ENCODE data around the gene RRAS2.

RRAS2 gene

GRCh38 chr11:14335712-14336111 lies 23.3 kb downstream of the RRAS2 start:
- no peak for DNase-seq

GRCh38 chr11:14334893-14335292 lies 24.1 kb downstream of the RRAS2 start:
- no peak for DNase-seq

GRCh38 chr11:14334192-14334591 lies 24.8 kb downstream of the RRAS2 start:
- no peak for DNase-seq

- no peak for DNase-seq
These were observed 27.4 kb downstream of the RRAS2 start for GRCh38 chr11:14331476-14332136.

- DNase-seq = no peak
These were observed 28.1 kb downstream of the RRAS2 start for GRCh38 chr11:14330881-14331280.

- no peak for DNase-seq
These were observed 29.3 kb downstream of the RRAS2 start for GRCh38 chr11:14329702-14330101.

GRCh38 chr11:14327116-14327515 lies 31.9 kb downstream of the RRAS2 start:
- DNase-seq = no peak

GRCh38 chr11:14323118-14323676 lies 35.8 kb downstream of the RRAS2 start:
- DNase-seq = no peak

GRCh38 chr11:14322510-14322909 lies 36.5 kb downstream of the RRAS2 start:
- no peak for DNase-seq

- DNase-seq = no peak
These were observed 39.0 kb downstream of the RRAS2 start for GRCh38 chr11:14320020-14320419.

GRCh38 chr11:14318581-14318981 lies 40.4 kb downstream of the RRAS2 start:
- DNase-seq = no peak

- DNase-seq = no peak
These were observed 41.2 kb downstream of the RRAS2 start for GRCh38 chr11:14317659-14318325.

- DNase-seq = no peak
These were observed 43.9 kb downstream of the RRAS2 start for GRCh38 chr11:14315130-14315529.

GRCh38 chr11:14314127-14314526 lies 44.9 kb downstream of the RRAS2 start:
- no peak for DNase-seq

- no peak for DNase-seq
These were observed 46.1 kb downstream of the RRAS2 start for GRCh38 chr11:14312736-14313438.

GRCh38 chr11:14310679-14311078 lies 48.3 kb downstream of the RRAS2 start:
- no peak for DNase-seq

GRCh38 chr11:14309425-14310192 lies 49.4 kb downstream of the RRAS2 start:
- peak; percentile 48 for DNase-seq

- no peak for DNase-seq
These were observed 50.0 kb downstream of the RRAS2 start for GRCh38 chr11:14308897-14309387.

GRCh38 chr11:14308114-14308896 lies 50.7 kb downstream of the RRAS2 start:
- DNase-seq = peak; percentile 12

- DNase-seq = no peak
These were observed 52.5 kb downstream of the RRAS2 start for GRCh38 chr11:14306481-14306880.

- DNase-seq = no peak
These were observed 53.3 kb downstream of the RRAS2 start for GRCh38 chr11:14305649-14306048.

GRCh38 chr11:14304601-14305000 lies 54.4 kb downstream of the RRAS2 start:
- no peak for DNase-seq
